Mononuclear cell (primary cell): ENCODE measurements around the gene TRNAU1AP. TPM values are rescaled to one million over a fixed set of nuclear protein-coding genes. Genes with fewer than 3 reads are reported as not detected.
"Not testable (repeated sequence)": the region's sequence is repeated elsewhere in the genome, so short reads cannot be mapped to it uniquely, and the experiment has no call there.

ENCODE experiments used
- H3K27me3 ChIP-seq: 2 replicates; pipeline ENCODE4 v1.6.0; 2011; ENCODE audit warnings: low read length, control low read depth; ENCODE audit not compliant: insufficient read depth
- H3K4me1 ChIP-seq: 2 replicates; pipeline ENCODE4 v1.5.1; 2011; ENCODE audit warnings: mild to moderate bottlenecking, low read length, control low read depth; ENCODE audit not compliant: insufficient read depth
- H3K4me3 ChIP-seq: 2 replicates; pipeline ENCODE4 v1.5.1; 2011; ENCODE audit warnings: mild to moderate bottlenecking, low read length, moderate library complexity
- H3K9me3 ChIP-seq: 2 replicates; pipeline ENCODE4 v1.5.1; 2011; ENCODE audit warnings: low read depth, mild to moderate bottlenecking, control low read depth, low read length
- total RNA-seq: library from RNA; depleted of rRNA; stranded (reverse); fragments of >200 nt; gene quantifications from one replicate; pipeline ENCODE4 v1.2.3, GENCODE V29; 2012

Gene TRNAU1AP
- total RNA-seq, 1 donor = 20.0 TPM

DNA sequence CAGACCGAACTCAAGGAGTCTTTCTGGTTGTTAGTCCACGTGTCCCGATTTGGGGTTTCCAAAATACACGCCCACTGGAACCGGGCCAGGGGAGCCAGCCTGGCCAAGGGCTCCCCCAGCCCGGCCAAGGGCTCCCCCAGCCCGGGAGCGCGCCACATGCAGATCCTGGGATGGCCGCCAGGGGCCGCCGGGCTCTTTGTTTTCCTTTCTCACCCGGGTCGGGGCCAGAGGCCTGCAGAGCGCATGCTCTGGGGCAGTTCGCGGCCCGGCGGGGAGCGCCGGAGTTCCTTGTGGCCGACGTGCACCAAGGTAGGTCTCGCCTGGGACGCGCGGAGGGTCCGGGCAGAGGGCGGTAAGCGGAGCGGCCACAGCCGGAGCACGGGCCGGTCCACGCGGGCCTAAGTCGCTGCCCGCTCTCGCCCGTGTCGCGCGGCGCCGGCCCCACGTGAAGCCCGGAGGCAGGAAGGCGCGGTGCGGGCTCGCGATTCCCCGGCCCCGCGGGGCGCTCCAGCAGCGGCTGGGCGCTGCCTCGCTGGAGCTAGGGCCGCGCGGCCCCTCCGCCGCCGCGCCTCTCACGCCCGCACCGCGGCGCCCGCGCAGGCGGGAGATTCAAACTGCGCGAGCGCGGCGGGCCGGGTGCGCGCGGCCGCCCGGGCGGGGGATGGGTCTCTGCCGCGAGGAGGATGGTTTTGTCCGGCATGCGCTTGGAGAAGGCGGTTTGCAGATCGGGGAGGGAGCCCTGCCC is 34.7 kb upstream of the TRNAU1AP start:
- no peaks in the 10 kb centered on the region for H3K9me3 ChIP-seq
- H3K4me3 ChIP-seq = peak overlapping the region; percentile 60
- H3K4me1 ChIP-seq = peaks cover 24% of the 10 kb centered on the region
- no peaks in the 10 kb centered on the region for H3K27me3 ChIP-seq

GRCh38 chr1:28518745-28519341 is 34.0 kb upstream of the TRNAU1AP start:
- Histone ChIP-seq H3K27me3 (no peaks in the 10 kb centered on the region), H3K4me1 (peaks cover 20% of the 10 kb centered on the region), H3K4me3 (peak overlapping the region; percentile 60), H3K9me3 (no peaks in the 10 kb centered on the region)

DNA sequence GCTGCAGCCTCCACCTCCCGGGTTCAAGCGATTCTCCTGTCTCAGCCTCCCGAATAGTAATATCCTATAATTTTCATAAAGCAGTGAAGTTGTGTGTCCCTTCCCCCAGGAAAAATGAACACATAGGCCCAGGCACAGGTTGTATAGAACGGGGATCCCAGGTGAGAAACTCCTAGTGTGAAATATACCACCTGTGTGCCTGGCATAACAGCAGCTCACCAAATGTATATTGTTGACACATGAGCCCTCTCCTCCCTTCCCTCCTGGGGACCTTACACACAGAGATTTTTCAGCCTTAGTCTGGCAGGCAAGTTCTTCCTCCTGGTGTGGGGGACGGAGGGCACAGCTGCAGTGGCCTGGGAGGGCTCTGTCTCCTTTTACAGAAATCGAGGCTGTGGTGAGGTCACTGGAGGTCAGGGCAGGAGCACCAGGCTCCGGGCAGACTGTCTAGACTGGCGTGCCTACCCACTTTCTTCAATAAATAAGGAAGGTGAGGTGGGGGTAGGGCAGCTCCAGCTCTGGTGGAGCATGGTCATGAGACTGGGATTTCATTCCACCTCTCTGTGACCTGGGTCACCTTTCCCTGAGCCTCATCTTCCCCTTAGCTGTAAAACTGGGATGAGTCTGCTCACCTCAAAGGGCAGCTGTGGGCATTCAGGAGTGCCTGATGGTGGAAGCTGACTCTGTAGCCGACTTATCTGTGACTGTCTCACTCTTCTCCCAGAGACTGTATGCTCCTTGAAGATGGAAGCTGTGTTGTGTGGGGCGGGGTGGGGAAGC is 32.7 kb upstream of the TRNAU1AP start:
- Histone ChIP-seq H3K27me3 (no peaks in the 10 kb centered on the region), H3K4me3 (no peak overlapping the region), H3K9me3 (no peaks in the 10 kb centered on the region), H3K4me1 (peaks cover 20% of the 10 kb centered on the region)

GRCh38 chr1:28520796-28521195 is 32.1 kb upstream of the TRNAU1AP start:
- not testable (repeated sequence) for H3K4me3 ChIP-seq, H3K27me3 ChIP-seq, H3K9me3 ChIP-seq
- peaks cover 20% of the 10 kb centered on the region for H3K4me1 ChIP-seq

DNA sequence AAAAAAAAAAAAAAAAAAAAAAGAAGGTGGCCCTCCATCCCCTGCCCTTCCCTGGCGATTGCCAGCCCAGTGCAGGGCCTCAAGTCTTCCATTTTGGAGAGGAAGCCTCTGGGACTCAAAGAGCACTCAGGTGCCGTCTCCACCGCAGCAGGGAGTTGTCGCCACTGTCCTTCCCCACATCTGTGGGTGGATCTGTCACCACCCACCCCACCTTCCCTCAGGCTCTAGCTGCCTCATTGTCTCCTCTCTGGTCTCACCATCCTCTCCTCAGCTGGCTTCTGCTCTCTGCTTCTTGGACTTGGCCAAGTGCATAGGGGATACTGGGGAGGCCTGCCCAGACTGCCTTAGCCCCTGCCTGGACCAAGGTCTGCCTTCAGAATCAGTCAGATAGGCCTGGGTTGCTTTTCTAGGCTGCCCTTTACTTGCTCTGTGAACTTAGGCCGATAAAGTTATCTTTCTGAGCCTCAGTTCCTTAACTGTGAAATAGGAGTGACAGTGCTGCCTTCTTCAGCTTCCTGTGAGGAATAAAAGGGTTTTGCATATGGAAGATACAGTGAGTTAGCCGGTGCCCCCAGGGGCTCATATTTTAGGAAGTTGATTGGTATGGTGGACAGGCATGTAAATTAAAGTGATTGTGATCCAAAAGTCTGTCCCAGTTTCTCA is 31.3 kb upstream of the TRNAU1AP start:
- Histone ChIP-seq H3K9me3 (no peaks in the 10 kb centered on the region), H3K27me3 (no peaks in the 10 kb centered on the region), H3K4me3 (no peak overlapping the region), H3K4me1 (peaks cover 20% of the 10 kb centered on the region)

GRCh38 chr1:28522537-28522936 is 30.3 kb upstream of the TRNAU1AP start:
- H3K4me3 ChIP-seq, H3K9me3 ChIP-seq, H3K27me3 ChIP-seq: not testable (repeated sequence)
- H3K4me1 ChIP-seq = peaks cover 18% of the 10 kb centered on the region

DNA sequence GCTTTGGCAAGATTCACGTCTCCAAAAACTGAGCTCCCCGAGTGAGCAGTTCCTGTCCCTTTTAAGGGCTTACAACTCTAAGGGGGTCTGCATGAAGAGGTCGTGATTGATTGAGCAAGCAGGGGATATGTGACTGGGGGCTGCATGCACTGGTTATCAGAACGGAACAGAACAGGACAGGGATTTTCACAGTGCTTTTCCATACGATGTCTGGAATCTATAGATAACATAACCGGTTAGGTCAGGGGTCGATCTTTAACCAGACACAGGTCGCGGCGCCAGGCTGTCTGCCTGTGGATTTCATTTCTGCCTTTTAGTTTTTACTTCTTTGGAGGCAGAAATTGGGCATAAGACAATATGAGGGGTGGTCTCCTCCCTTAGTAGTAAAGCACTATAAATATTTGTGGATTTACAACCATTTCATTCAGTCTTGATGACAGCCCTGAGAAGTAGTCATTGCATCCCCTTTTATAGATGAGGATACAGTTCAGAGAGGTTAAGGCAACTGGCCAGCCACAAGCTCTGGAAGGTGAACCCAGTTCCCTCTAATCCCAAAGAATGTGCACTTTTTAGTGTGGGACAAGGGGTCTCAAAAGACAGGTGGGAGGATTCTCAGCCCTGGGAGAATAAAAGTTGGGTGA is 27.8 kb upstream of the TRNAU1AP start:
- H3K9me3 ChIP-seq, H3K27me3 ChIP-seq: not testable (repeated sequence)

DNA sequence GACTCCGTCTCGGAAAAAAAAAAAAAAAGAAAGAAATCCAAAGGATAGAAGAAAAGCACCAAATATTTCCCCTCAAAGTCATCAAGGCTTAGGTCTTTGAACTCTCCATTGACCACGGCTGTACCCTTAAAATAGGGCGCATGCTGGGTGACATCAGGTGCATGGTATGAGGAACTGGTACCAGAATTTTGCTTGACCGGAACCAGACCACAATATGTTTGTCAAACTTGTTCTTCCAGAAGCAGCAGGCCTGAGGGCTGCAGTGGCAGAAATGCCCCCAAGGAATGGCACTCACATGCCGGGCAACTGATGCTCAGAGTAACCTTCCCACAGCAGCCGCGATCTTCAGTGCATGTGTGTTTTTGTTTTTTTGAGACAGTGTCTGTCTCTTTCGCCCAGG is 26.0 kb upstream of the TRNAU1AP start:
- no peaks in the 10 kb centered on the region for H3K9me3 ChIP-seq
- no peak overlapping the region for H3K4me3 ChIP-seq
- H3K4me1 ChIP-seq = no peaks in the 10 kb centered on the region
- H3K27me3 ChIP-seq = no peaks in the 10 kb centered on the region

More for the DNA sequence above, 27.8 kb upstream of the TRNAU1AP start:
- not testable (repeated sequence) for H3K4me1 ChIP-seq, H3K4me3 ChIP-seq

DNA sequence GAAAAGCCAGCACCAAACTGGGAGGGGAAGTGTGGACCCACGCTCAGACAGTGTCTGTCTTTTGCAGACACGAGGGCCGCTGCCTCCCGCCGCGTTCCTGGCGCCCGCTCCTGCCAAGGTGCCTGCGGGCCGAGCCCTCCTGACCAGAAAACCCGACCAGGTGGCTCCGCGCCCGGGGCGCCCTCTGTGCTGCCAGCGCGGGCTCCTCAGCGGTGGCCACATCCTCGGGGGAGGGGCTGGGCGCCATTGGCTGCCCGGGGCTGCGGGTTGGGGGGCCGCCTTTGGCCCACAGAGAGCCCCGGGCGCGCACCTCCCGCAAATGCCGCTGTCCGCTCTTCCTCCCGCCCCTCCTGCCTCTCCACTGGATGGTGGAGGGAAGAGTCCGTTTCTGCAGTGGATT is 22.4 kb upstream of the TRNAU1AP start:
- no peaks in the 10 kb centered on the region for H3K4me1 ChIP-seq
- no peaks in the 10 kb centered on the region for H3K27me3 ChIP-seq
- no peak overlapping the region for H3K4me3 ChIP-seq
- no peaks in the 10 kb centered on the region for H3K9me3 ChIP-seq

DNA sequence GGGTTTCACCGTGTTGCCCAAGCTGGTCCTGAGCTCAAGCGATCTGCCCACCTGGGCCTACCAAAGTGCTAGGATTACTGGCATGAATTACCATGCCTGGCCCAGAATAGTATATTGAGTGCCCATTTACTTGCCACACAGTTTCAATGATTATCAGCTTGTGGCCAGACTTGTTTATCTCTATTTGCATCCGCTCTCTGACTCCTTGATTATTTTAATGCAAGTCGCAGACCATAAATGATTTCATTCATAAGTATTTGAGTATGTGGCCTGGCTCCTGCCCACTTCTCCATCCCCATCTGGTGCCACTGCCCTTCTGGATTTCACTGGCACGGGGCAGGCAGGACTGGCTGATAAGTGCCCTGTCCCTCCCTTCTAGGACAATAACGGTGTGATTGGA is 18.2 kb upstream of the TRNAU1AP start:
- Histone ChIP-seq H3K4me1 (no peaks in the 10 kb centered on the region), H3K27me3 (no peaks in the 10 kb centered on the region), H3K4me3 (no peak overlapping the region), H3K9me3 (no peaks in the 10 kb centered on the region)

GRCh38 chr1:28535180-28535579 is 17.7 kb upstream of the TRNAU1AP start:
- no peaks in the 10 kb centered on the region for H3K27me3 ChIP-seq
- no peaks in the 10 kb centered on the region for H3K4me1 ChIP-seq
- H3K9me3 ChIP-seq = no peaks in the 10 kb centered on the region
- H3K4me3 ChIP-seq = no peak overlapping the region

- H3K9me3 ChIP-seq = no peaks in the 10 kb centered on the region
- no peak overlapping the region for H3K4me3 ChIP-seq
- no peaks in the 10 kb centered on the region for H3K27me3 ChIP-seq
- no peaks in the 10 kb centered on the region for H3K4me1 ChIP-seq
Observed at GRCh38 chr1:28537457-28538199, 15.3 kb upstream of the TRNAU1AP start.

DNA sequence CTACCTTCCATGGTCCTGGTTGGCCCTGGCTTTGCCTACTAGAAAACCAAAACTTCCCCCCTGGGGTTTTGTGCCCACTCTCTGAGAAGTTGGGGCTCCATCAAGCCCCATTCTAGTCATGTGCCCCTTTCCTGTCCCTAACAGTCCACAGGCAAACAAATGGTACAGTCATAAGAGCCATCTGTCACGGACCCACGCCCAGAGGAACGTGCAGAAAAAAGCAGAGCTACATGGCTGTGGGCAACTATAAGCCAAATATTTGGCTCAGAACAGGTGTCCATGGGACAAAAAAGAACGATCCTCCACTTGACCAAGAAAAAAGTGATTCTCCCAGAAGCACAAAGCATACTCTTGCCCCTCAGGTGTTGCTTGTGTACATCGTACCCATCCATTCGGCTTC is 14.6 kb upstream of the TRNAU1AP start:
- Histone ChIP-seq H3K9me3 (no peaks in the 10 kb centered on the region), H3K4me3 (no peak overlapping the region), H3K27me3 (no peaks in the 10 kb centered on the region), H3K4me1 (no peaks in the 10 kb centered on the region)

- Histone ChIP-seq H3K4me1 (no peaks in the 10 kb centered on the region), H3K27me3 (no peaks in the 10 kb centered on the region), H3K9me3 (no peaks in the 10 kb centered on the region), H3K4me3 (no peak overlapping the region)
Observed at GRCh38 chr1:28540651-28541050, 12.2 kb upstream of the TRNAU1AP start.
